ENCODE measurements around the gene ITPR1. TPM values are rescaled to one million over a fixed set of nuclear protein-coding genes. Genes with fewer than 3 reads are reported as not detected.

The ITPR1 gene
- total RNA-seq, 4 donors from 2014 or later, result 210 to 261 (median 232) TPM

- no peak for TF ChIP-seq POLR2A (IDR thresholded peaks at IDR 0.05)
- no peak for TF ChIP-seq CTCF (IDR thresholded peaks at IDR 0.05)
- no peak for DNase-seq
- Histone ChIP-seq H3K4me1 (peaks cover 4 to 7% of the 10 kb centered on the region in 2 donors), H3K9me3 (no peaks in the 10 kb centered on the region), H3K4me3 (replicated peaks in 1 of 3) (no peak overlapping the region), H3K27me3 (no peaks in the 10 kb centered on the region), H3K36me3 (no peaks in the 10 kb centered on the region), H3K27ac (no peak overlapping the region)
- intact Hi-C loops (cut with DNase I), result loop anchor here (10.0 kb wide), 1 partner anchor 172 kb away; no protein-coding TSS in a partner anchor
- 96% methylated on average over 3 of the region's 3 CpGs for WGBS, 2 donors
These were observed 30.6 kb upstream of the ITPR1 start for GRCh38 chr3:4462369-4463040.

- TF ChIP-seq POLR2A (IDR thresholded peaks at IDR 0.05), result no peak
- TF ChIP-seq CTCF (IDR thresholded peaks at IDR 0.05), result no peak
- Histone ChIP-seq H3K36me3 (no peaks in the 10 kb centered on the region), H3K27ac (no peak overlapping the region), H3K9me3 (no peaks in the 10 kb centered on the region), H3K4me1 (peaks cover 4 to 9% of the 10 kb centered on the region in 2 donors), H3K27me3 (no peaks in the 10 kb centered on the region), H3K4me3 (replicated peaks in 1 of 3) (no peak overlapping the region)
- DNase-seq, result no peak
- WGBS, 2 donors, result 77 to 85% methylated on average over 1 of the region's 1 CpG
- intact Hi-C loops (cut with DNase I), result loop anchor here (10.0 kb wide), 1 partner anchor 170 kb away; no protein-coding TSS in a partner anchor
These were observed 28.6 kb upstream of the ITPR1 start for GRCh38 chr3:4464576-4464975.

- Histone ChIP-seq H3K27ac (peak within 1 kb of the TSS; percentile 57 to 90 (median 57)), H3K27me3 (no peaks in the 10 kb centered on the region), H3K4me3 (replicated peaks in 1 of 3) (peak within 1 kb of the TSS; percentile 62 to 93 (median 86)), H3K36me3 (no peaks in the 10 kb centered on the region), H3K9me3 (no peaks in the 10 kb centered on the region), H3K4me1 (peaks cover 4 to 15% of the 10 kb centered on the region in 2 donors)
- WGBS, 2 donors, result 1 to 2% methylated on average over 25 to 32 of the region's 47 CpGs
- intact Hi-C loops (cut with DNase I), result loop anchor here (10.0 kb wide), 1 partner anchor 168 kb away; no protein-coding TSS in a partner anchor
- peak; percentile 84 to 87 for DNase-seq
- TF ChIP-seq POLR2A (IDR thresholded peaks at IDR 0.05) (peak in 1 of 2 donors; percentile 56), CTCF (IDR thresholded peaks at IDR 0.05) (peak in 1 of 6 experiments; percentile 2)
These were observed 26.2 kb upstream of the ITPR1 start, which contains the start of gene SUMF1 for GRCh38 chr3:4466741-4467521. SUMF1 (minus strand) TSS chr3:4467269; CDS start chr3:4467245, 24 bp downstream.

- Histone ChIP-seq H3K4me3 (replicated peaks in 1 of 3) (peak overlapping the region; percentile 62 to 93 (median 86)), H3K4me1 (peaks cover 4 to 21% of the 10 kb centered on the region in 2 donors), H3K27ac (peak overlapping the region; percentile 57 to 90 (median 57)), H3K9me3 (no peaks in the 10 kb centered on the region), H3K27me3 (no peaks in the 10 kb centered on the region), H3K36me3 (no peaks in the 10 kb centered on the region)
- intact Hi-C loops (cut with DNase I), result loop anchor here (10.0 kb wide), 1 partner anchor 167 kb away; no protein-coding TSS in a partner anchor
- WGBS, 2 donors, result 73 to 77% methylated on average over 13 of the region's 13 CpGs
- DNase-seq, result no peak
- no peak for TF ChIP-seq CTCF (IDR thresholded peaks at IDR 0.05)
- TF ChIP-seq POLR2A (IDR thresholded peaks at IDR 0.05), result no peak
These were observed 25.7 kb upstream of the ITPR1 start for GRCh38 chr3:4467522-4467867.

All from thyroid gland (tissue), 4 donors.